ENCODE data around the gene PLAU. TPM values are rescaled to one million over a fixed set of nuclear protein-coding genes. Genes with fewer than 3 reads are reported as not detected.
"Not testable (repeated sequence)": the region's sequence is repeated elsewhere in the genome, so short reads cannot be mapped to it uniquely, and the experiment has no call there.

The PLAU gene
- total RNA-seq, 1 donor from 2014 or later = 37.8 TPM

DNA sequence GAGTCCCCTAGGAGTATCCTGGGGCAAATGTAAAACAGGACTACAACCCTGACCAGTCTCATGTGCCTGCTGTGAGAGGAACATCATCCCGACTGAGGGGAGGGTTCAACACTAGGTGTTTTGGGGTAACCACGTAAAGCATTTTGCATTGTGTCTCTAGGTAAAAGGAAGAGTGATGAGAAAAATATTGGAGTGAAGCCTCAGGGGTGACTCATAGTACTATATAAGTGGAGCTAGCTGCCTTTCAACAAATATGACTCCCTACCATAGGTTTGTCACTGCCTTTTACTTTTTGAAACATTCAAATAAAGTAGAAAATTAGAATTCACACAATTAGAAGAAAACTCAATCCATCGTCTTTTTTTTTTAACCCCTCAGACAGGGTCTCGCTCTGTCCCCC is 34.0 kb upstream of the PLAU start:
- no peak for DNase-seq

DNA sequence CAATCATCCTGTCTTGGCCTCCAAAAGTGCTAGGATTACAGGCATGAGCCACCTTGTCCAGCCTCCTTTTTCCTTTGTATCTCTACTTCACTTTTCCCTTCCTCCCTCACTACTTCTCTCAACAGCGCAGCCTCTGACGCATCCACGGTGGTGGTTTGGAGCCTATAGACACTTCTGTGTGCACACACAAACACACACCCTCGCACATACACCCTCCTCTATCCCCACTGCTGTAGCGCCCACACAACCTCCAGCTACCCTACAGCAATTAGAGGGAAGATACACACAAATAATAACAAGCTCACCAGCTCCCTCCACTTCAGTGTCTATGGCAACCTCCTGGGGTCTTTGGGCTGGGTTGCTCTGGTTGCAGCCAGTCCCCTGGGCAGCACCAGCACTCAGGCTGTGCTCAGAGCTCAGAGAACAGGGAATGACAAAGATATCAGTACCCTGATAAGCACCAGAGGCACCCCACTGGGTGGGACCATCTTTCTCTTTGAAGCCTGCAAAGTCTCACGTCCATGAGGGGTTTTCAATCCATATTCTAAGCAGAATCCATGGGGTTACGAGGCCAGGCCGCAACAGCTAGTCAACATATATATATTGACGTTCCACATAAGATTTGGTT is 33.3 kb upstream of the PLAU start:
- DNase-seq = no peak

DNA sequence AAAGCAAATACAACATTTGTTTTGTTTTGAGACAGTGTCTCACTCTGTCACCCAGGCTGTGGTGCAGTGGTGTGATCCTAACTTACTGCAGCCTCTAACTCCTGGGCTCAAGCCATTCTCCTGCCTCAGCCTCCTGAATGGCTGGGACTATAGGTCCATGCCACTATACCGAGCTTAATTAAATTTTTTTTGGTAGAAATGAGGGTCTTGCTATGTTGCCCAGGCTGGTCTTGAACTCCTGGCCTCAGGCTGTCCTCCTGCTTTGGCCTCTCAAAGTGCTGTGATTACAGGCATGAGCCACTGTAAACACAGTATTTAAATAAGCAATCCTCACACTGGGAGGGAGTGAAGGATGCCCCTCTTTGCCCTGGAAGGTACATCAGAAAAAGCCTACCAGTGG is 32.6 kb upstream of the PLAU start:
- DNase-seq = no peak

DNA sequence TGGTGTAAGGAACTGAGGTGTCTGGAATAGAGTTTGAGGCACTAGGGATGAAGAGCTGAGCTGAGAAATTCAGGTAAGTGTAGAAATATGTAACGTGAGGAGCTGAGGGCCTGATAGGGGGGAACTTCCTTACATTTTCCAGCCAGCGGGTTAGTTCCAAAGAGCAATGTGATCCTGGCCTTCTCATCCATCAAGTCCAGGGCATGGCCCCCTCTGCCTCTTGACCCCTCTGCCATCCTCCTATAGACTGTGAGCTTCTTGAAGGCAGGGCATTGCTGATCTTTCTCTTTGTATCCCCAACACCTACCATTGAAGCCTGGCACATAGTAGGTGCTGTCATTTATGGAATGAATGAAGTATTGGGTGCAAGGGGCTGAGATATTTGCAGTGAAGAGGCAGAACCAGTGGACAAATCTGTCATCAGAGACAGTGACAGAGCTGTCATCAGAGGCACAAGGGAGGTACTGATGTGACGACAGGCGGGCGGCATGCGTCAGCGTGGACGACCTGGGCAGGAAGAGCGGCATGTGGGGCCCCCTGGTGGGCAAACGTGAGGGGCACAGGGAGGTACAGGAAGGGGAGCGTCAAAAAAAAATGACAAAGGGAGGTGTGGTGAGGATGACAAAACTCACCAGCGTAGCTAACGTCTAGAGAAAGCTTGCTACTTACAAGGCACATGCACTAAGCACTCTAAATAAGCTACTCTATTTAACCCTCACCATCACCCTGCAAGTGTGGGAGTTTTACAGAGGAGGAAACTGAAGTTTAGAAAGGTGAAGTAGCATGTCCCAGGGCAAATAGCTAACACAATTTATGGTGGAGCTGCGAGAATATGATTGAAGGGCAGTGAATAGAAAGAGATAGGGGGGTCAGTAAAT is 31.4 kb upstream of the PLAU start:
- peak; percentile 89 for DNase-seq

DNA sequence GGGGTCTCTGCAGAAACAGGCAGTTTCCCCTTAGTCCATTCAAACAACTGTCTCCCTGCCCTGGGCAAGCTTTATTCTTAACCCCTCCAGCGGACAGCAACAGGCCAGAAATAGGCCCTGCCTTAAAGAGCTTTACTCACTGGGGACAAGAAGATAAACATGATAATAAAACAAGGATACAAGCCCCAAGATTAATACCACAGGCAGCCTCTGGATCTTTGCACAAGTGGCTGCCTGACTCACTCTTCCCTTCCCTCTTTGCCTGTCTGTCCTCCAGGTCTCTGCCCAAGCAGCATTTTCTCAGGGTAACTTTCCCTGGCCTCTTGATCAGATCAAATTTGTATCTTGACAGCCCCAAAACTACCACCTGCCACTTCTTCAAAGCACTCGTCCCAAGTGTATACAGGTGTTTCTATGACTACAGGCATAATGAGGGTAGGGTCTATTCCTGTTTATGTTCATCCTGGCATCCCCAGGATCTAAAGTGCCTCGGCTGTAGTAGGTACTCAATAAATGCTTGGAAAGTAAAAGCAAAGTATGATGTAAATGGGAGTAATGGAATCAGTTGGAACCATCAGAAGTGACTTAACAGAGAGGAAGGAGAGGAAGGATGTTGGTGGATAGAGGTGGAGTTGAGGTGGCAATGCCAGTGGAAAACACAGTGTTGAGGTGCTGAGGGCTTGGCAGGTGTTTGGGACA is 29.6 kb upstream of the PLAU start:
- no peak for DNase-seq

DNA sequence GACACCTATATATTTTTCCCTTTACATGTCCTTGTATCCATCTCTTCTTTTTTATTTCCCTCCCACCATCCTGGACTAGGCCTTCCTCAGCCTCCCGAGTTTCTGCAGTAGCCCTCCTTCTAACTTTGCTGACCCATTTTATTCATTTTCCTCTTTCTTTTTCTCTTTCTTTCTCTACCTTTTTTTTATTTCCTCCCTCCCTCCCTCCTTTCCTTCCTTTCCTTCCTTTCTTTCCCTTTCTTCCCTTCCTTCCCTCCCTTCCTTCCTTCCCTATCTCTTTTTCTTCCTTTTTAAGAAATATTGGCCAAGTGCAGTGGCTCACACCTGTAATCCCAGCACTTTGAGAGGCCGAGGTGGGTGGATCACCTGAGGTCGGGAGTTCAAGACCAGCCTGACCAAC is 26.9 kb upstream of the PLAU start:
- no peak for DNase-seq

DNA sequence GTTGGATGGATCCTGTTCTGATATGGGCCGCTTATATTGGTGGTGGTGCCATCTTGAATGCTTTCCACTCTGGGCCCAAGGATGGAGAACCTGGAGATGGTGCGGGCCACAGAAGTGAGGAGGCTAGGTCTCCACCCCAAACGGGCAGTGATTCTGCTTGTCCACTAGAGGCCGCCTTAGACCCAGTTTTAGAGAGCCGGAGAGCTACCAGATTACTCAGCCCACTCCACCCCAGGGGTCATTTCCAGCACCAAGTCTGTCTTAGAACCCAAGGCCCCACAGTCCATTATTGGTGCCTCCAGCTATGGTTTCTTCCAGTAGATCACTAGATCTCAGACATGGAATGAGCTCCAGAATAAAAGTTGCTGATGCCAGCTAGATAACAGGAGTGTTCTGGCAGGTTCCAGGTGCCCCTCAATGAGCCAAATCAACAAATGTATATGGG is 24.8 kb upstream of the PLAU start:
- peak; percentile 93 for DNase-seq

DNA sequence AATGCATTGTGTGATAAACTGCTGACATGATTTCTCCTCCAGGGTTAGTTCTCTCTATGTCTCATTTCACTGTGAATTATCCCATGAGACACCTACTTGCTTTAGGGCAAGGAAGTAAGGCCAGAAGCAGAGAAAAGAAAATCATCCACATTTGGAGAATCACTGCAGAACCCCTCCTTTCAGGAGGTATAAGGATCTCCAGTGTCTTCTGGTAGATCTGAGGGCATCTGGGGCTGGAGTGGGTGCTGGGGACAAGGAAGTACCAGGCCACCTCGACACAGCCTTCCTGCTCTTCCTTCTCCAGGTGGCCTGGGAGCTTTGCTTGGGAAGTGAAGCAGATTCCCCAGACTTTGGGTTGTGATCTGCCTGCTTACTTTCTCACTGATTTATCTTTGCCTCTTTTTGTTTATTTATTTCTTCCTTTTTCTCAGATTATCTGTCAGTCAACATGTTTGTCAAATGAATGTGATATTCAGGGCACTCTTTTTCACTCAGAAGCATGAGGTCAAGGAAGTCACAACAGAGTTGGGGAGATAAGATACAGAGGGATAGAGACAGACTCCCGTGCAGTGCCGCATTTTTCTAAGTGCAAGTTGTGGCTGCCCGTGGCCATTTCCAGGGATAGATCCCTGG is 24.2 kb upstream of the PLAU start:
- no peak for DNase-seq

DNA sequence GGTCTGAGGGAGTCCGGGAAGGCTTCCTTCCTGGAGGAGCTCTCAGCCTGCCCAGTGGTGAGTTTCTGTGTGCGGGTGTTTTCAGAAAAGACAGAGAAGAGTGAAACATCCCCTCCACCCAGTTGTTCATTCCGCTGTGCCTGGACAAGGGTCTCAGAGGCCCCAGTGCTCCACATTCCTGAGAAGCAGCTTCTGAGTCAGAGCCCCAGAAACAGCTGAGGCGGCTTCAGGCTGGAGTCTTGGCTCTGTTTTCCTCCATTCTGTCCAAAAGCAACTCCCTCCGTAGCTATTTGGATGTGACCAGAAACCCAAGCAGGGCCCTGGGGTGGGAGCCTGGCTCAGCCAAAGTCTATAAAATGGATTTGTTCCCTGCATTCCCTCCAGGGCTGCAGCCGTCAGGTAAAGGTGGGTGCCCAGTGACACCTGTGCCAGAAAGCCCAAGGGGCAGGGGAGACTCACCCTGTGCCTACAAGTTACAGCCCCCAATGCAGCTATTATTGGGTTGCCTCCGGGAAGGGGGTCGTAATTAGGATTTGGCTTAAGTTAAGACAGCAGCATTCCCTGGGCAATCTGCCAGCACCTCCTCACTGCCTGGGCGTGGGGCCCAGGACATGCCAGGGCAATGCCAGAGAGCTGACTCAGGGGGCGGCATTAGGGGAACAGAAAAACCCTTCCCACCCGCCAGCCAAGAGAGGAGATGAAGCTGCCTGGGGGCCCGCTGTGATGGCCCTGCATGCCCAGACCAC is 23.5 kb upstream of the PLAU start:
- DNase-seq = peak; percentile 98

DNA sequence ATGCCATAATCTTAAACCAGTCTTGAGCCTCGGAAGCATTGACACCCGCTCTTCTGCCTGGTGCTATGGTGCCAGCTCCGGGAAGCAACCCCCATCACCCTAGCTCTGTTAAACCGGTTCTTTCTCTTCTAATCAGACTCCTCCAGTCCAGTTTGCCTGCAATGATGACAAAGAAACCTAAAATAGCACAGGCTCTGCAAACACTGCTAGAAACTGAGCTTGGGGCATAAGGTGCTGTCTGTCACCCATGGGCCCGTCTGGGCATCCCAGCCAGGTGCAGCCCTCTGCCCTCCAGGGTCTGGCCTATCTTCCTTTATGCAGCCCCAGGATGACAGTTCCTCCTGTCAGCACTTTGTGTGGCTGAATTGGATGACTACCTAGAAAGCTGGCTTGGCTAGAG is 22.4 kb upstream of the PLAU start:
- DNase-seq = peak; percentile 75

DNA sequence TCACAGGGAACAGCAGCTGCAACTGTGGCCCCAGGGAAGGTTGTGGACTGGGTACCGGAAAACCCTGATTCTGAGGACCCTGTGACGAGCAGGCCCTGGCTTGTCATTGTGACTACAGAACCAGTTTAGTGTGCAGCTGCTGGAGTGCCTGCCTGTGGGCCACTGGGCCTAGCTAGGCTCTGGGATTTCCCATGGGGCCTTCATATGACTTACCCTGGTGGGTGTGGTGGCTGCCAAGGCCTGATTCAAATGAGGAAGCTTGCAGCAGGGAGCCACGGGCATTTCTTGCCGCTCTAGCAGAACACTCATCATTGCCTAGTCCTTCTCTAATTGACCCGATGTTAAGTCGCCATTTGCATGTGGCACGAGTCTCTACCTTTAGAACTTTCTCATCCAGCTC is 21.9 kb upstream of the PLAU start:
- DNase-seq = peak; percentile 74

DNA sequence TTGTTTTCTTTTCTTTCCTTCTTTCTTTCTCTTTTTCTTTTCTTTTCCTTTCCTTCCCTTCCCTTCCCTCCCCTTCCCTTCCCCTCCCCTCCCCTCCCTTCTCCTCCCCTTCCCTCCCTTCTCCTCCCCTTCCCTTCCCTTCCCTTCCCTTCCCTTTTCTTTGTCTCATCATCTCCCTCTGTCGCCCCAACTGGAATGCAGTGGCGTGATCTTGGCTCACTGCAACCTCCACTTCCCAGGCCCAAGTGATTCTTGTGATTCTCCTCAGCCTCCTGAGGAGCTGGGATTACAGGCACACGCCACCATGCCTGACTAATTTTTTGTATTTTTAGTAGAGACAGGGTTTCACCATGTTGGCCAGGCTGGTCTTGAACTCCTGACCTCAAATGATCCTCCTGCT is 21.5 kb upstream of the PLAU start:
- DNase-seq = not testable (repeated sequence)

DNA sequence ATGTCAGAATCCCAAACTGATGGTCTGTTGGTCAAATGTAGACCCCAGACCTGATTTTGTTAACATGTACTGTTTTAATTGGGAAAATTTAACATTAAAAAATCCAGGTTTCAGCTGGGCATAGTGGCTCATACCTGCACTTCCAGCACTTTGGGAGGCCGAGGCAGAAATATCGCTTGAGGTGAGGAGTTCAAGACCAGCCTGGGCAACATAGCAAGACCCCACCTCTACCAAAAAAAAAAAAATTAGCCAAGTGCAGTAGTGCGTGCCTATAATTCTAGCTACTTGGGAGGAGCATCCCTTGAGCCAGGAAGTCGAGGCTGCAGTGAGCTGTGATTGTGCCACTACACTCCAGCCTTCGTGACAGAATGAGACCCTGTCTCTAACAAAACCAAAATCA is 20.7 kb upstream of the PLAU start:
- no peak for DNase-seq

DNA sequence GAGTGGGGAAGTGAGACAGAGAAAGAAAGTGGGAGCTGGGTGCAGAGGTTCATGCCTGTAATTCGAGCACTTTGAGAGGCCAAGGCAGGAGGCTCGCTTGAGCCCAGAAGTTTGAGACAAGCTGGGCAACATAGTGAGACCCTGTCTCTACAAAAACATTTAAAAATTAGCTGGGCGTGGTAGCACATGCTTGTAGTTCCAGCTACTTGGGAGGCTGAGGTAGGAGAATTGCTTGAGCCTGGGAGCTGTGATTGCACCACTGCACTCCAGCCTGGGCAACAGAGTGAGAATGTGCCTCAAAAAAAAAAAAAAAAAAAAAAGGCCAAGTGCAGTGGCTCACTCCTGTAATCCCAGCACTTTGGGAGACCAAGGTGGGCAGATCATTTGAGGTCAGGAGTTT is 20.1 kb upstream of the PLAU start:
- DNase-seq = not testable (repeated sequence)

DNA sequence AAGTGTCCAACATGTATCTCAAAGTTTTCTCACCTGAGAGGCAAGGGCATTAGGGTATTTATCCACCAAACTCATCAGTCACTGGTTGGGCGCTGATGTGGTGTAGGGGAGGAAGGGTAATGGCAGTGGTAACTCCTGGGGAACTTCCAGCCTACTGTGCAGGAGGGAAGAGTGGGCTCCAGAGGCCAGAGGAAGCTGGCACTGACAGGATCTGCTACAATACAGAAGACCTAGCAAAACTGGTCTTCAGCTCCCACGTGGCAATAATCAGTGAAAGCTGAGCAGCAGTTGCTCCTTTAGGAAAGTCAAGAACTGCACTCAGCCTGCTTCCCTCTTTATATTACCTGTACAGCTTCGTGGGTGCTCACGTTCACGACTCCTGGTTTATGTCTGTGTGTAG is 19.4 kb upstream of the PLAU start:
- DNase-seq = no peak

DNA sequence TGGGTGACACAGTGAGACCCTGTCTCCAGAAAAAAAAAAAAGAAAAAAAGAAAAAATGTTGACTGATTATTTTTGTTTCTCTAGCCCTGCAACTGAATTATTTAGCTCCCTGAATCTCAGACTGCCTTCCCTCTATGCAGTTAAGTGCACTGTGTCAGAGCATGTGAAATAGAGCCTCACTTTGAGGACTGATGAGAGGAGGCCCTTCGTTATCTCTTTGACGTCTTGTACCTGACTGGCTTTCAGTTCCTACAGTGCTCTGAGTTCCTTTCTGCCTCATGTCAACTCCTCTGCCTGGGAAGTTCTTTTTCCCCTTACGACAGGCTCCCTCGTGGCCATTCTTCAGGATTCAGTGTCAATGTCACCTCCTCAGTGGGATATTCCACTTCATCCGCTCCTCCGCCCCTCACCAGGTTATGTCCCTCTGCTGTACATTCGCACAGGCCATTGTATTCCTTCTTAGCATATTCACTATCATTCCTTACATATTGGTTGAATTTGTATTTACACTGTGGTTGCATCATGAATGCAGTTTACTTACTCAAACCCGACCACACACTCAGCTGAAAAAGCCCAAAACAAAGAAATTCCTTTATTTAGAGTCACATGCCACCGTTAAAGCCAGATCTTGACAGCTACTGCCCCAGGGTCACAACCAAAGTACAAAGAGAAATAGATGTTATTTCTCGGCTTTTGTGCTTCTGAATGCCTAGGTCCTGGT is 18.5 kb upstream of the PLAU start:
- DNase-seq = no peak

DNA sequence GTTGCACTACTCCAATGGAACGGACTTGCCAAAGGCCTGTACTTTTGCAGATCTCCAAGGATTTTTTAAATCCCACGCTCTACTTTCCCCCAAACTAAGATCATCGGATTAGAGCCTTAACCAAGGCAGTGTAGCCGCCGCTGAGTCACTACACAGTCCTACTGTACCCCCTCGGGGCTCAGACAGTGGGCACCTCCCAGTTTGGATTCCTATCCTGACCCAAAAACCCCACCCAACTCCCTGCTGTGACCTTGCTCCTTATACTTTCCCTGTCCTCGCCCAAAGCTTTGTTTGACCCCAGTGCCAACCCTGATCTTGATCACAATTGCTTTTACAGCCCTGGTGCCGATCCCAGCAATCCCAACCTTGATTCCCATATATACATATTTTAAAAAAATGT is 17.5 kb upstream of the PLAU start:
- DNase-seq = no peak

DNA sequence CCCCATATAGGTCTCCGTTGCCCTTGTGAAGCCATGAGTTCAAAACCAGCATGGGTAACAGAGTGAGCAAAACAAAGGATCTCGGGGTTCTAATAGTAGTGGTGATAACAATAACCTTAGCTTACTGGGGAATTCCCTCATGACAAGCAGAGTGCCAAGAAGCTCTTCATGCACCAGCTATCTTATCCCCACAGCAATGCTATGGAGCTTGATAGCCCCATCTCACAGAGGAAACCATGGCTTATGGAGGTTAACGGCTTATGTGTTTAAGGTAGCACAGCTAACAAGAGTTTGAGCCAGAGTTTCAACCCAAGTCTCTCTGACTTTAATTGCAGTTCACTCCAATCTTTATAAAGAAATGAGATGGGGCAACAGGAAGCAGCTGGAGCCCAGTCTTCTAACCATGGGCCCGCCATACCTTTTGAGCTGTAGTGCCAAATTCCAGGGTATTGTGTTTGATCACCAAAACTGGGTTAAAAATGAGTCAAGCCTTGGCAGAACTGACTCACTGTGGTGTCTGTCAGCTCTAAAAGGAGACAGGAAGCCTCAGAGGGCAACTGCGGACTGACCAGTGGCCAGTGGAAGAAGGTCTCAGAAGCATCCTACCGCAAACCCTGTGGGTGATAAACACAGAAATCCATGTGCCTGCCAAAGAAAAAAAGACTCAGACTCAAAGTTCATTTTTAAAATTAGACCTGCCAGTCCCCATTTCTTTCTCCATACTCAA is 16.5 kb upstream of the PLAU start:
- no peak for DNase-seq

DNA sequence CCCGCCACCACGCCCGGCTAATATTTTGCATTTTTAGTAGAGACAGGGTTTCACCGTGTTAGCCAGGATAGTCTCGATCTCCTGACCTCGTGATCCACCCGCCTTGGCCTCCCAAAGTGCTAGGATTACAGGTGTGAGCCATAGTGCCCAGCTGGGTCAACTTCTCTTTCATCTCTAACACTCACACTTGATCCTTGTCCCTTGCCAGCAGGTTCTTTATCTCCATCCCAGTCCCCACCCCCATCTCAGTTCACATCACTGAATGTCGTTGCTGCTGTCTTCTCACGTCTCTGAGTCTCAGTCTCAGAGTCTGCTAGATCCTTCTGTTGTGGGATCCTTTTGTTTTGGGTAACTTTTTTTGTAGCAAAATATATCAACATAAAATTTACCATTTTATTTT is 15.6 kb upstream of the PLAU start:
- DNase-seq = not testable (repeated sequence)

DNA sequence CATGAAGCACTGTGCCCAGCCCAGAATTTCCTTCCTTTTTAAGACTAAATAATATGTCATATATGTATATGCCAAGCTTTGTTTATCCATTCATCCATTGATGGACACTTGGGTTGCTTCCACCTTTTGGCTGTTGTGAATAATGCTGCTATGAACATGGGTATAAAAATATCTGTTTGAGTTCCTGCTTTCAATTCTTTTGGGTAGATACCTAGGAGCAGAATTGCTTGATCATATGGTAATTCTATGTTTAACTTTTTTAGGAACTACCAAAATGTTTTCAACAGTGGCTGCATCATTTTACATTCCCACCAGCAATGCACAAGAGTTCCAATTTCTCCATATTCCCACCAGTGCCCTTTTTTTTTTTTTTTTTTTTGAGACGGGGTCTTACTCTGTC is 13.2 kb upstream of the PLAU start:
- no peak for DNase-seq
